GM19043 (cell line): Measurements from ENCODE around the gene C18orf63.
"Not testable (repeated sequence)": the region's sequence is repeated elsewhere in the genome, so short reads cannot be mapped to it uniquely, and the experiment has no call there.

Experiments
- ATAC-seq: cut with Tn5 transposase; IDR thresholded peaks from one replicate; pipeline ENCODE4 v1.9.1; 2021; ENCODE audit warnings: low read depth; ENCODE audit not compliant: unreplicated experiment

Gene C18orf63

DNA sequence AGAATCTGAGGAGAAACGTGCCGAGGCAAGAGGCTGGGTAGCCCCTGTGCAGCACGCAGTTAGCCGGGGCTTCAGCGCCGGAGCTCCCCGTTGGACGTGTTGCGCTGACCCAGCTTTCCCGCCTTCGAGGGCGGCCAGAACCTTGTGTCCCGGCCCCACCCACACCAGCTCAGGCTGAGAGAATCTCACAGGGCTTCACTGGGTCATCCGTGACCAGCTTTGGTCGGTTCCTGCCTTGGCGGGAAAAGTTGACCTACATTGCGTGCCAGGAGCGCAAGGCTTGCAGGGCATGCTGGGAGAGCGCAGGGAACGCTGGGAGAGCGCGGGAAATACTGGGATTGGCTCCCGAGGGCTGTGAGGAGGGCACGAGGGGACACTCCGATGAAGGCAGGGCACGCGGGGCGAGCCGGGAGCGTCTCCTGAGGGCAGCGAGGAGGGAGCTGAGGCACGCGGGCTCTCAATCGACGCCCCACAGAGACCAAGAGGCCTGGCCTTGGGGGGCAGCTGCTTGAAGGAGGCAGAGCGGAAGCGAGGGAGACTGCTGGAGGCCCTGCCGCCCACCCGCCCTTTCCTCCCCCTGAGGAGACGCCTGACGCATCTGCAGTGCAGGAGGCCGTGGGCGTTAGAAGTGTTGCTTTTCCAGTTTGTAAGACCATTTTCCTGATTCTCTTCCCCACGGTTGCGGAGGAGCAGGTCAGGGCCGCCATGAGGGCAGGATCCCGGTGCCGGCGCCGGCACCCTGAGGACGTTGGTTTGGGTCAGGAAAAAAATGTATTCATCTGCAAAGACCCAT lies at the start of gene C18orf63:
Gene C18orf63 (plus strand): TSS at position 376 of the 793 bp plus-strand sequence. CDS start 2,027 bp downstream, outside the sequence.
- no peak for ATAC-seq

DNA sequence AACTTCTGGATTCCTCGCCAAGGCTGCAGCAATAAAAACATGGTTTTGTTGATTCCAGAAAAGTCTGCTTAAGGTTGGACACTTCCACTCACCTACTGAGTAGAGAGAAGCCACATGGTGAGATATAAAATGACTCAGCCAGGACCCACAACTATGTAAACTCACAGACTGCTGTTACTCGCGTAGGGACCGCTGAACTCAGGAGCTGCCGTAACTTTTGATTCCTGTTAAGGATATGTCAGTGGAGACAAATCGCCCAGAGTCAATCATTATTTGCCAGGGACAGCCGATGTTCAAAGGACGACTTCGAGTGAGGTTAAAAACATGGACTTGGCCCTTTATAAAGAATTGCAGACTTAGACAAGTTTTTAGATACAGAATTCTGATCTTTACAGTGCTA lies 49.5 kb upstream of the C18orf63 start:
- ATAC-seq, result no peak

DNA sequence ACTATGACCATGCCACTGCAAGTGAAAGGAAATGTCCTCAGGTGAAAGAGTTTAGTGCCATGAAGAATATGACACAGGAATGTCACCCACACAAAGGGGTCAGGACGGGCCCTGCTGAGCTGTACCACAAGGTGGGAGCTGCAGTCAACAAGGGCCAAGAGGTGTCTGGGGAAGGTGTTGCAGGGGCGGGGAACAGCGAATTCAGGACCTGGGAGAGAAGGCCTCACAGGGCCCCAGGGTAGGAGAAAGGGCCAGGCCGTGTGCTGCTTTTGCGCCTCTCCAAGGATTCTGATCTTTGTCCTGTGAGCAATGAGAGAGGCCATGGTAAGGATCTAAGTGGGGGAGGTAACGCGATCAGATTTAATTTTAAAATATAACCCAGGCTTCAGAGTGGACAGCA lies 47.5 kb upstream of the C18orf63 start:
- no peak for ATAC-seq

- no peak for ATAC-seq
Observed at GRCh38 chr18:74268933-74269620, 46.6 kb upstream of the C18orf63 start.

DNA sequence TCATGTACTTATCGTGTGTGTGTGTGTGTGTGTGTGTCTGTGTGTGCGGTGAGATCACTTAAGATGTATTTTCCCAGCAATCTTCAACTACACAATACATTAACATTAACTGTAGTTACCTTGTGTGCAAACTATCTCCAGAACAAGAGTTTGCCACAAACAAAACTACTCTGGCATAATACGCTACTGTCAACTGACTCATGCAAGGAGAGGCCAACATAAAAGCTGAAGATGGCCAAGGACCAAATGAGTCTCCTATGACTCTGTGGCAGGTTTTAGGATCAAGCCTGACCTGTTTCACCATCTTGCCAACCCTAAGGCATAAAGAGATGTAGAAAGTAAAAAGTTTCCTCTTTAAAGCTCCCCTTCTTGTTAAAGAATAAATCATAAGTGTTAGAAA lies 44.0 kb upstream of the C18orf63 start:
- no peak for ATAC-seq

- no peak for ATAC-seq
Observed at GRCh38 chr18:74273394-74273793, 42.2 kb upstream of the C18orf63 start.

DNA sequence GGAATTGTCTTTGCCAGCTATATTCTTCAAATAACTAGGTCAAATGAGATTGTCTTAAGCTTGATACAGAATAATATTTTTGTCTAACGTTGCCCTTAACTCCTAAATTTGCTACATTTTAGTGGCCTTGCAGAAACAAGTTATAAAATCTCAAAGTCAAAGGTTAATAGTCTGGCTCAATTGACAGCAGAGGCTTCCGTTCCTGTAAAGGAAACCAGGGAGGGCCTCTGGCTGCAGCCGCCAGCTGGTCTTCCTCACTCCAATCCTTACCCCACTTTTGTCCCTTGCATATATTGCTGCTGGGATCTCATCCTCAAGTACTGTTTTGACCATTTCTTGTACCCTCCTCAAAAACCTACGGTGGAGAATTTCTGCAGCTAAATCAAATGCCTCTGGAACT lies 40.9 kb upstream of the C18orf63 start:
- no peak for ATAC-seq

GRCh38 chr18:74275736-74276135 lies 39.9 kb upstream of the C18orf63 start:
- ATAC-seq, result no peak

DNA sequence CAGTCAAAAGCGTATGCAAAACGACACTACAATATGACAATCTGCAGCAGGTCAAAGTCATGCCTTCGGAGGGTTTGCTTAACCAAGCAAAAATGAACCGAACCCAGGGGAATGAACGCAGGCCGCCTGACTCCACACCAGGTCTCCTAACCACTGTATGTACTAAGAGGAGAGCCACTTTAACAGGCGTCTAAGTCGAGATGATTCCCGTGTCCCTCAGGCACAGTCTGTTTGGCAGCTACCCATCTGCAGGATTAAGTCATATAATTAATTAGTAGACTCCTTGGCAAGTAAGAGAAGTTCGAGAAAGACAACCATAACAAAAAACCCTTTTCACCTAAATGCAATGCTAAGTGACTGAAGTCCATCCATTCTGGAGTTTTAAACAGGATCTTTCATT lies 39.0 kb upstream of the C18orf63 start:
- no peak for ATAC-seq

DNA sequence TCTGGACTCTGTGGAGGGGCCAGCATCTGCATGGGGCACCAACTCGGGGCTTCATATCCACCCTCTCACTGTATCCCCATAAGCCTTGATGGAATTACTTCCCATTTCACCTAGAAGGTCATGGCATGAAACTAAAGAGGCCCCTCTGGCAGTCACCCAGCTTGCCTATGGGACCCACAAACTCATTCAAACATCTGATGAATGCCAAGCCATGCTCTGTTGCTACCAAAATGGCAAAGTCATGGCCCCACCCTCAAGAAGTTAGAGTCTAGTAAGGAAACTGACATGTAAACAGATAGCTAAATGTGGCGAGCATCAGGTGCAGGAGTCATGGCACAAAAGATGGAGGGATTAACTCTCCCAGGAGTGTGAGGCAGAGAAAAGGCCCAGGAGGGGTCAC lies 38.3 kb upstream of the C18orf63 start:
- ATAC-seq, result no peak

GRCh38 chr18:74278058-74278457 lies 37.6 kb upstream of the C18orf63 start:
- ATAC-seq, result no peak

DNA sequence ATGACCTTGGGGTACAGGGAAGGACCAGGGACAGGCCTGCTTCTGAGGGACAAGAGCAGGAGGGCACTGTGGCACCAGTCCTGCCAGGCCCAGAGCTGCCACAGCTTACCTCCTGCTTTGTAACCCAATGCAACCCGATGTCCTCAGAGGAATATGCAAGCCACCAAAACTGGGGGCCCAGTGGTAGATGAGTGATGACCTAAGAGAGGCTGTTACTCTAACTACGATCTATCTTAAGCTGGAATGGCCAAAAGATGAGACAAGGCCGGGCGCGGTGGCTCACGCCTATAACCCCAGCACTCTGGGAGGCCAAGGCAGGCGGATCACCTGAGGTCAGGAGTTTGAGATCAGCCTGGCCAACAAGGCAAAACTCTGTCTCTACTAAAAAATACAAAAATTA lies 36.7 kb upstream of the C18orf63 start:
- no peak for ATAC-seq

GRCh38 chr18:74281011-74281979 lies 34.3 kb upstream of the C18orf63 start:
- ATAC-seq, result no peak

GRCh38 chr18:74281980-74282754 lies 33.5 kb upstream of the C18orf63 start:
- ATAC-seq, result no peak

- ATAC-seq, result no peak
Observed at GRCh38 chr18:74282755-74283554, 32.7 kb upstream of the C18orf63 start.

DNA sequence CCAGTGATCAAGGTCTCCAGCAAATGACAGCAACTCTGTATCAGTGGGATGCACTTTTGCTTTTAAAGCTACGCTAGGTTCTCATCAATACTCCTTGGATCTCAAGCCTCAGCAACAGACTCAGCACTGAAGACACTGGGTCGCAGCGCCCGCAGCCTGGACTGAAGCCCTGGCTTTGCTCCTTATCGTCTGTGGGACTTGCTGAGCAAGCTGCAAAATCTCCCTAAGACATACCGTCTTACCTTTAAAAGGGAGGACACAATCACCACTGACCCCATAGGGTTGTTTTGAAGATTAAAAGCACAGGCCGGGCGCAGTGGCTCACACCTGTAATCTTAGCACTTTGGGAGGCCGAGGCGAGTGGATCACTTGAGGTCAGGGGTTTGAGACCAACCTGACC lies 32.0 kb upstream of the C18orf63 start:
- no peak for ATAC-seq

DNA sequence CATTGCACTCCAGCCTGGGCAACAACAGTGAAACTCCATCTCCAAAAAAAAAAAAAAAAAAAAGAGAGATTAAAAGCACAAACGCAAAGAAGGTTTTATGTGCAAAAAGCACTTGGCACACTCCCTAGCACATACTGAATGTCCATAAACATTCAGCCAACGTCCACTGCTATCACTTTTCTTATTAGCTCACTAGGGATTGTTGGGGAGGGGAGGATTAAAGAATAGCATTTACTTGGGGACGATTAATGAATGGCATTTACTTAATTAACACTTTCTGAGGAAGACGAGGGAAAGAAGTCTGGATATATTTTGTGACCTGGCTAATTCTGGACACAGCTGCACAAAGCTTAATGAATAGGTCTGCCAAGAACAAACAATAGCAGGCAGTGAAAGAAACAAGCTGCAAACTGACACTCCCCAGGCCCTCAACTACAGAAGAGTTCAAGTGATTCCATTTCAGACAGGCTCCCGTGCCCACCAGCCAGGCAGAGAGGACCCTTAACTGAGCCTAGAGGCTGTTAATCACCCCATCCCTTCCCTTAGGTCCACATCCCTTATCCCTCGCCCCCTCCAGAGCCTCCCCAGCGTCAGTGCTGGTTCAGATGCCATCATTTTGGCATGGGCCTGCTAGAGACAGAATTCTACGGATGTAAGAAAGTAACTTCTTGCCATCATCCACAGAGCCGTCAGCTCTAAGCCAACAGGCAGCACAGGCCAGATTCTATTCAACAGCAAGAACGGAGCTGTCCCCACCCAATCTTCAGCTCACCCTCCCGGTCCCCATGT lies 31.3 kb upstream of the C18orf63 start:
- no peak for ATAC-seq

DNA sequence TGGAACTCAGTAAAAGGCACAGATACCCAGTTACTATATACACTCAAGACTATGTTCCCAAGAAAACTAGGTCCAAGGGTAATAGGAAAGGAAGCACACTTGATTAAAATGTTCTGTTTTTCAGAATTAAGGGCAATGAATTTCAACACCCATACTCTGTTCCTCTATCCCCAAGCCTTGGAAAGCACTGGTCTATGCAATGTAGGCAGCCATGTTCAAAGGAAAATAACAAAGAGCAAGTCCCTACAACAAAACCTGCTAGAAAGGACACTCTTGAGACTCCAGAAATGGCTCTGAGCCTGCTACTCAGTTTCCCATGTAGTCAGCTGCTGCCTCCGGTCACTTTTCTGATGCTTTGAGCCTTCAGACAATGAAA lies 30.7 kb upstream of the C18orf63 start:
- ATAC-seq, result no peak

DNA sequence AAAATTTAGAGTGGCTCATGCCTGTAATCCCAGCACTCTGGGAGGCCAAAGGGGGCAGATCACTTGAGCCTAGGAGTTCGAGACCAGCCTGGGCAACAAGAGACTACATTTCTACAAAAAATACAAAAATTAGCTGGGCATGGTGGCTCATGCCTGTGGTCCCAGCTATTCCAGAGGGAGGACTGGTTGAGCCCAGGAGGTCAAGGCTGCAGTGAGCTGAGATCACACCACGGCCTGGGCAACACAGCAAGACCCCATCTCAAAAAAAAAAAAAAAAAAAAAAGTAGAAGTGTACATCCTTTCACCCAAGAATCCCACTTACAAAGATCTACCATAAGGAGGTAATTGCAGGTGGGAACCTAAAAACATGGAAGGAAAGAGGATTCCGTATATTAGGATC lies 30.1 kb upstream of the C18orf63 start:
- not testable (repeated sequence) for ATAC-seq
